Mammary epithelial cell (primary cell): ENCODE data around the gene TEFM.

Experiments
- CTCF ChIP-seq, 2 donors: IDR thresholded peaks in 1 of 2; conservative IDR thresholded peaks in 1 of 2; 2 replicates each; pipeline ENCODE4 v1.5.1; 2011 to 2012; ENCODE audit warnings: inconsistent platforms in 2 of 2, low read length in 2 of 2, mild to moderate bottlenecking in 2 of 2, control low read depth in 1 of 2, low read depth in 1 of 2; ENCODE audit not compliant: insufficient read depth in 1 of 2; ENCODE audit errors: extremely low read depth in 1 of 2
- EZH2 ChIP-seq: IDR thresholded peaks from 2 replicates; pipeline ENCODE4 v1.6.1; 2012; ENCODE audit warnings: low read length, inconsistent platforms, borderline replicate concordance

- TF ChIP-seq CTCF (conservative IDR thresholded peaks at IDR 0.05 in 1 of 2, IDR thresholded peaks at IDR 0.05 in 1 of 2; ENCODE audit: extremely low read depth in 1 of 2, insufficient read depth in 1 of 2, low read depth in 1 of 2, low read length in 2 of 2) (no peak), EZH2 (no peak)
These were observed 46.8 kb upstream of the TEFM start for GRCh38 chr17:30952638-30953393.
